Suppressor macrophage treated with lipopolysaccharide for 4 hours (primary cell): ENCODE results near the gene TMEM255A.
"Not testable (repeated sequence)": the region's sequence is repeated elsewhere in the genome, so short reads cannot be mapped to it uniquely, and the experiment has no call there.

Experiments
- DNase-seq: peaks from one replicate; pipeline ENCODE4 v3.0.0-alpha.2; 2020

The TMEM255A gene

DNA sequence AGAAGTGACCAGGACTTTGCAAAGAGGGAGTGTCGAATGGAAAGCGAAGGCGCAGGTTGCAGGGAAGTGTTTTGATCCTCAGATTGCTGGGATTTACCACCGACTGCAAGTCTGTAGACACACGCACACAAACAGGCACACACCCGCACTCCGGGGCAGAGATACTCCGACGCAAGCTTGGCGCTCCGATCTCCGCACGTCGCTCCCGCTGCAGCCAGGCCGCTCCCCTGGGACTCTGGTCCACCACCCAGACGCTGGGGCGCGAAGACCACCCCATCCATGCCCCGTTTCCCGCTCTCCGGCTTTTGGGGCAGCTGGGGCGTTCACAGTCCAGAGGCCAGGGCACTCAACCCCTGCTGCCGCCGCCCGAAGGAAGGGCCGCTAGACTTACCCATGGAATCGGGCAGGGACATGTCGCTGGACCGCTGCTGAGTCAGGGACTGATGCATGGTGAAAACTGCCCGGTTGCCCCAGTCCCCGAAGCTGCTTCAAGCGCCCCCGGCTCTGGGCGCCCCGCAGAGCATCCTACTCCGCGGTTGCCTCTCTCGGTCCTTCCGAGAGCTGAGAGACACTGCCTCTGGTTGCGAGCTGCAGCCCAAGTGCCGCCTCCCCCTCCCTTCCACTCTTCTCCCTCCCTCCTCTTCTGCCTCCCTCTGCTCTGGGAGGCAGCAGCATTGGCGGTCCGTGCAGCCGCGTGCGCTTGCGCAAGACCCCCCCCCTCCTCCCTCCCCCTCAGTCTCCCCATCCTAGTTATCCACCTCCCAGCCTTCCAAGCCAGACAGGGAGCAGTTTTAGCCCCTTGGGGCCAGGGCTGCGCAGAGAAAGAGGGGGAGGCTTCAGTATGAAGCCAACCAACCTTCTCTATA lies at the start of gene TMEM255A:
Gene TMEM255A (minus strand): TSS at position 601 of the 866 bp plus-strand sequence. CDS start 152 bp downstream, at position 449.
- DNase-seq = no peak

DNA sequence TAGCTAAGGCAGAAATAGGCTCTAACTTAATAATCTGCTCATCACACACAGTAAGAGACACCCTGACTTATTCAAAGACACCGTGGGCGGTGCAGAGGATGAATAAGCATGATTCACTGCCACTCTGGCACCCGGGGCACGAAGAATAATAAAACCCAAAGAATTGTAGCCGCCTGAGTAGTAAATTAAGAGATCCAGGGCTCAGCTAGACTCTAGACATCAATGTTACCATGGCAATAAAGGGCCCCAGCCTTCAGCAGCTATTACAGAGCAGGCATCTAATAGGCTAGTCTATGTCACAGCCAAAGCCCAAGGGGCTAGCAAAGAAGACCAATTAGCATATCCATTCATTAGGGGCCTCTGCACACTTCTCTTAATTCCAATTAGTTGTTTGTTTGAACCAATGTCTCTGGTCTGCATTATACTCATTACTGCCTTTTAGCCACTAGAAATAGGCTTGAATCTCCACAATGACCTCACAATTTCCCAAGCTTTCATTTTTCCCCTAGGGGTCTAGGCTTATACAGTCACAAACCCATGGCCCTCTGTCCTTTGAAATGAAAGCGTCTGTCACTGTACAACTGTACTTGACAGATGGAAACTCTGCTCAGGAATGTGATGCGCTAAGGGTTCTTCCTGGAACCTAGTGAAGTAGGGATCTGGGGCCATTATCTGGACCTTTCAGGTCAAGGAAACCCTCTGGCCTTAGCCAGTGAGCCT lies 47.6 kb upstream of the TMEM255A start:
- DNase-seq = peak; percentile 32

DNA sequence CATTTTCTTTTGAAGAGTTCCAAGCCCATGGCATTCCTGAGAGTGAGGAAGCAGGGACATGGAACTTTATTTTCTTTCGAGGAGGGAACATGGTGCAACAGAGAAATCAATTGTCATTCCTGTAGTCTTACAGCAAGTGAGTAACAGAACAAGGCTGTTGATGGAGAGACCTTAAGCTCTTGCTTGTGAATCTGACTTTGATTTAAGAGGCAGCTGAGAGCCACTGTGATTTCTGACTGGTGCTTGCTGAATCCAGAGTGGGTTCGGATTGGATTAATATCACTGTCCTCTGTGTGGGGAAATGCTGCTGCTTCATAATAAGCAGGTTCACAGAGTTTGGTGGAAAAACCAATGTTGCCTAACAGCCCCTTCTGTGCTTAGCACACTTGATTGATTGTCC lies 45.9 kb upstream of the TMEM255A start:
- DNase-seq = no peak

DNA sequence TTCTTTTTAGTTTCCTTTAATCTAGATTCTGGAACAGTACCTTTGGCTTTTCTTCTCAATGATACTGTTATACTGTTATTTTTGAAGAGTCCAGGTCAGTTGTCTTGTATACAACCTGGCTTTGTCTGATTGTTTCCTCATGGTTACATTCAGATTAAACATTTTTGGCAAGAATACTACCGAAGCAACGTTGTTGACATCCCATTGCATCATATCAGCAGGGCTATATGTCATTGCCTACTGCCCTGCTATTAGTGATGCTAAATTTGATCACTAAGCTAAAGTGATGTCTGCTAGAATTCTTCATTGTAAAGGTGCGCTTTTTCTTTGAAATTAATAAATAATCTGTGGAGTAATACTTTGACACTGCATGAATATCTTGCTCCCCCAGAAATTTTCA lies 44.8 kb upstream of the TMEM255A start:
- DNase-seq = no peak

DNA sequence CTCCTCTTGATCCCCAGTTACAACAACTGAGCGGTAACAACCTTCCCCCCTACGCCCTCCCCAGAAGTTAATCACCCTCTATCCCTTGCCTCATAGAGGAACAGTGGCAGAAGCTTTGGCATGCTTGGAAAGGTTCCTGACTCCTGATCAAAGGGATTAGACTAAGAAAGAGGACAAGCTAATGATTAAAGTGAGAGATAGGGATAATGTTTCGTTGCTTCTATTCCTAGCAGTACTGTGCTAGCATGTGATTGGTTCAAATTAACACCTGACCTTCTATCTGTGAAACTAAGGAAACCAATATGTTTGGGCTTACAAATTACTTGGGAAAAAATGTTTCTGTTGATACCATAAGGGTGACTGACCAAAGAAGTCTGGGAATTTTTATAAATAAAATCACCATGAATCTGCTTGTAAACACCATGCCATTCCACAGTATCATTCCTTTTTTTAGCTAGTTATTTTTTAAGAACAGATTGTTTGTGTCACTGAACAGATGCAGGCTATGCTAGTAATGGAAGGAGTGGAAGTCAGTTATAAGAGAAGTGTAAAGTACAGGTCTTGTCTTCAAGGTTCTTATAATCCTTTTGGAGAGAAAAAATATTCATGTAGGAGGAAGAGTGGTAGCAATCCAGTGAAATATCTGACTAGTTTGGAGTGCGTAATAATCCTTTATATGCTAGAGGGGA lies 39.3 kb upstream of the TMEM255A start:
- DNase-seq = no peak

DNA sequence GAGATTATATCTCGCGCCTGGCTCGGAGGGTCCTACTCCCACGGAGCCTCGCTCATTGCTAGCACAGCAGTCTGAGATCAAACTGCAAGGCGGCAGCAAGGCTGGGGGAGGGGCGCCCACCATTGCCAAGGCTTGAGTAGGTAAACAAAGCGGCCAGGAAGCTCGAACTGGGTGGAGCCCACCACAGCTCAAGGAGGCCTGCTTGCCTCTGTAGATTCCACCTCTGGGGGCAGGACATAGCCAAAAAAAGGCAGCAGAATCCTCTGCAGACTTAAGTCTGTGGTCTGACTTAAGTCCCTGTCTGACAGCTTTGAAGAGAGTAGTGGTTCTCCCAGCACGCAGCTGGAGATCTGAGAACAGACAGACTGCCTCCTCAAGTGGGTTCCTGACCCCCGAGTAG lies 33.3 kb upstream of the TMEM255A start:
- not testable (repeated sequence) for DNase-seq

DNA sequence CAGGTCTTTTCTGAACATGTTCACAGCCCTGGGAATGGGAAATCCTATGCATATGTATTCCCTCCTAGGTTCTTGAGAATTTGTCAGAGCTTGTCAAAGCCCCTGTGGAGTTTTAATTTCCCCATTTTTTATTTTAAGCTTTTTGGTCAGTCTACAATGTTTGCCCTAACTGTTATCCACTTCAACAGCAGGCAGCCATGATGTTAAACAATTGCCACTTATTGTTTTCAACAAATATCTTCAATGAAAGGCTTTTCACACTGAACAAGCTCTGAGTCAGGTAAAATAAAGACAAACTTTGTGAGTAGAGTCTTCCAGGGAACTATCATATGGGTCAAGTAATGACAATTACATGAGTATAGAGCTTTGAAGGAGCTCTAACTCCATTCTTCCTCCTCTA lies 25.6 kb upstream of the TMEM255A start:
- DNase-seq = no peak

DNA sequence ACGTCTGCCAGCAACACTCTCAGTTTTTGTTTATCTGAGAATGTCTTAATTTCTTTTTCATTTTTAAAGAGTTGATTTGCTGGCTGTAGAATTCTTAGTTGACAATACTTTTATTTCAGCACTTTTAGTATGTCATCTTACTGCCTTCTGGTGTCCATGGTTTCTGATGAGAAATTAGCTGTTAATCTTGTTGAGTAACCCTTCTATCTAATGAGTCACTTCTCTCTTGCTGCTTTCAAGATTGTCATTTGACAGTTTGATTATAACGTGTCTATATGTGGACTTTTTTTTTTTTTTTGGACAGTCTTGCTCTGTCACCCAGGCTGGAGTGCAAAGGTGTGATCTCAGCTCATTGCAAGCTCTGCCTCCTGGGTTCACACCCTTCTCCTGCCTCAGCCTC lies 24.0 kb upstream of the TMEM255A start:
- peak; percentile 31 for DNase-seq

DNA sequence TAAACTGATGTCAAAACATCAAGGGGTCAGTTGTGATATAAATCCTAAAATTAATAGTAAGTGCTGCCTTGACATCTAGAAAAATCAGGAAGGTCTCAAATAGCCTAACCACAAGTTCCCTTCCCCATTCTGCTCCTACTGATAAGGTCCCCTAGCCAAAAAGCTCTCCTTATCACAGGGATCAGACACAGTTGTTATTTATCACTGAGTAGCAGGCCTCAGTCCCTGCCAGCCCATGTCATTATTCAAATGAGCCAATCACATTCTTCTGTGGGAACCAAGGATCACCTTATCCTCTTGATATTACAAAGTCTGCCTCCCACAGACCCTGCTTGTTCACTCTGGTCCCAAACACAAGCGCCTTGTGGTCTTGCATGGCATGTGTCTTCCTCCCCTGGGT lies 23.3 kb upstream of the TMEM255A start:
- no peak for DNase-seq

DNA sequence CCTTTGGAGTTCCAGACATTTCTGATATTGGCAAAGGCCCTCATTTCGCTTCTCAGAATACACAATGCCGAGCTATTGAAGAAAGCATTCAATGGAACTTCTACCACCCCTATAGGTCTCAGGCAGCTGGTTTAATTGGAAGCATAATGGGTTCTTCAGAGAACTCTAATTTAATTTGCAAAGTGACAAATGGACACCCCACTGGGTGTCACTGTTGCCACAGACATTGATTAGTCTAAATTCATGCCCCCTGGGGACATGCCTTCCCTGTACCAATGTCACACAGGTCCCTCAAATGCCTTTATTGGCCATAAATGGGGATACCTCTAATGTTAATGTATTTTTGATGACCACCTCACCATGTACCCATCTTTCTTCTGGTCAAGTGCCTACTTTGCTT lies 22.9 kb upstream of the TMEM255A start:
- DNase-seq = no peak

DNA sequence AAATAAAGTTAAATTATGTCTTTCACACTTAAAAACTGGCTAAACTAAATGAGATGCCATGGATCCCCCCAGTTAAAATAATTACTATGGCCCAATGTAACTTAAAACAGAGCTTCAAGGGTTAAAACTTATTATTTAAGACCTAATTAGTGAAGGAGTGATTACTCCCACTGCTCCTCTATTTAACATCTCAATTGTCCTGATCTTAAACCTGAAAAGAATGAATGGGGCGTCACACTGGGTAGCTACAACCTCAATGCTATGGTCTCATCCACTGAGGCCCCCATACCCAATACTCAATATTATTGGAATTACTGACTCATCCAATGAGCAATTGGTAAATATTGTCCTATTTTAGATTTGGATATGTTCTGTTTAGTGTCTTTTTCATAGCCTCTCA lies 21.1 kb upstream of the TMEM255A start:
- no peak for DNase-seq

DNA sequence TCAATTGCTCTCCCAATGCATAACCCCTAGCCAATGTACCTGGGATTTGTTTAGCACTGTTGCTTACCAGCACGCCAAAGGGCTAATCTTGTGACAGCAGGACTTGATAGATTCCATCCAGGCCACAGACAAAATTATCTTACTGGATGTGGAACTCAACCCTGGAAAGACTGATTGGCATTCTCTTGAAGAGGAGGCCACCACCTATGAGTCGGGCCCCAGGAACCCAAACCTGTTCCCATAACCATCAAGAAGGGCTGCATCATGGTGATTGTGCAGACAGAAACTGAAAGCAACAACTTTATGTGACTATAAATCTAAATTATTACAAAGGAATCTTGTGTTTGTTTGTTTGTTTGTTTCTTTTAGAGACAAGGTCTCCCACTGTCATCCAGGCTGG lies 19.9 kb upstream of the TMEM255A start:
- DNase-seq = no peak

DNA sequence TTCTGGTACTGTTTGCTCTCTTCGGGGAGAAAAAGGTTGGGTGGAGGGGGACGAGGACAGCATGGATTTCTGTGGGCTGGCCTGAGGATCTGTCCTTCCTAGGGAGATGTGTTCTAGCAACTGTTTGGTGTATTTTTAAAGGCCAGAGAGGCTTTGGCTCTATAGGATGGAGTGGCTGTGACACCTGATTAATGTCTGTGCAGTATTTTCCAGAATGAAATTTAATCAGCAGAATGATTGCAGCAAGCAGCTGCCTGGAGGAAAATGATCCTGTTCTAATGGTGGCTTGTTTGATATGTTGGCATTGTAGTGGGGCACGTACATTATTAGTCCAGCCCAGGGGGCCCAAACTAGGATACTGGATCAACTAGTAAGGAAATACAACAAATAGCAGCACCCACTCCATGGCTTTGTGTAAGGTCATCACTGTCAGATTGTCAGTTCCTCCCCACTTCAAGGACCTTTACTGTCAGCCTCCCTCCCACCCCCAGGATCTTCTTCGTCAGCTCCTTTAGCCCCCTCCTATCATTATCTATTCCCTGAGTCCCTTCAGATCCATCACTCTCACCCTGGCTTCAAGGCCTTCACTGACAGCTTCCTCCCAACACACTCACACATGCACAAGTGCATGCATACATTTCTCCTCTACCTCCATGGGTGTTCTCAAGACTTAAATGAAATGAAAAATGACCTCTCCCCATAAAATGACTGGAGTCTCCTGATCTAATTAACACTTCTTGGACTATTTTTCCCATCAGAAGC lies 10.4 kb upstream of the TMEM255A start:
- no peak for DNase-seq

DNA sequence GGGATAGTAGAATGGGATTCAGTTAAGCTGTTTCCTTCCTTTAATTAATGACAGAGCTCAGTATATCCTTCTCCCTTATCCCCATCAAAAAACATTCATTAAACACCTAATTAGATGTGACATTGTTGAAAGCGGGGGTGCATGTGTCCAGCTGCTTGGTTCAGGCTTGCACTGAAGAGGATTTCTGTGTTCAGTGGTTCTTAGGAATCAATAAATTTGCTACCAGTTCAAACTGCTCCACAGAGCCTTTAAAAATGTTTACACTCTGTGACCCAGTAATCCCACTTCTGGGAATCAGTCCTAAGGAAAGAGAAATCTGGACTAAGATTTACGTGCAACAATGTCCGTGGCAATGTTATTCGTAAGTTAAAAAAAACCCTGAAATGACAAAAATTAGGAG lies 7.2 kb upstream of the TMEM255A start:
- DNase-seq = no peak

DNA sequence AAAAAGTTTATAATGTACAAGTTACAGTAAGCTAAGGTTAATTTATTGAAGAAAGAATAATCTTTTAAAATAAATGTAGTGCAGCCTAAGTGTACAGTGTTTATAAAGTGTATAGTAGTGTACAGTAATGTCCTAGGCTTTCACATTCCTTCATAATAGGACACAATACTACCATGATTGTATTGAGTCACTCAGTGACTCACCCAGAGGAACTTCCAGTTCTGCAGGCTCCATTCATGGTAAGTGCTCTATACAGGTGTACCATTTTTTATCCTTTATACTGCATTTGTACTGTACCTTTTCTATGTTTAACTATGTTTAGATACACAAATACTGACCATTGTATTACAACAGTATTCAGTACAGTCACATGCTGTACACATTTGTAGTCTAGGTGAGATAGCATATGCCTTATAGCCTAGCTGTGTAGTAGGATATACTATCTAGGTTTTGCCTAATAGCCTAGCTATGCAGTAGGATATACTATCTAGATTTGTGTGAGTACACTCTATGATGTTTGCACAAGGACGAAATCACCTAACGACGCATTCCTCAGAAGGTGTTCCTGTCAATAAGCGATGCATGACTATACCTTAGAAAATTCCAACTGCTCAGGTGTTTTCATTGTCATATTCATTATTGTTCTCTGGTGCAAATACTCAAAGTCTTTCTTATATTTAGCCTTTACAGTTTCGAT lies 5.5 kb upstream of the TMEM255A start:
- DNase-seq = no peak

DNA sequence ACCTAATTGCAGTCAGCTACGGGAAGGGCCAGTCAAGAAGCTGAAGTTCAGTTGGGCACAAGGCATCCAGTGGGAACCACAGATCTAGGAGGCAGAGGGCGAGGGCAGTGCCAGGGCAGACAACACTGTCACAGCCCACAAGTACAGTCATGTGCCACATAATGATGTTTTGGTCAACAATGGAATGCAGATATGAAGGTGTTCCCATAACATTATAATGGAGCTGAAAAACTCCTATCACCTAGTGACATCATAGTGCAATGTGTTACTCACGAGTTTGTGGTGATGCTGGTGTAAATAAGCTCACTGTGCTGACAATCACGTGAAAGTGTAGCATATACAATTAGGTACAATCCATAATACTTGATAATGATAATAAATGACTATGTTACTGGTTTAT lies 4.5 kb upstream of the TMEM255A start:
- DNase-seq = no peak

DNA sequence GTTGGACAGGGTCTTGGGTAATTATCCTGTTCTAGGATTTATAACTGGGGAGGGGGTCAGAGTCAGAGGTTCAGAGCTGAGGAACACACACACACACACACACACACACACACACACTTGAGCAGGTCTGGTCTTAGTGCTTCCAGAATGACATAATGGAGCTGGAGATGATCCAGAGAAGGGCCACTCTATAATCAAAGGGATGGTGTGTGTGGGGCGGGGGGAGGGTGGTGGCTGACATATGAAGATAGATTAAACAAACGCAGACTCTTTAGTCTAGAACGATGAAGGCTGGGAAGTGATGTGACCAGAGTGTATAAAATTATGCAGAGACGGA lies 434 bp upstream of the TMEM255A start:
- DNase-seq = no peak

DNA sequence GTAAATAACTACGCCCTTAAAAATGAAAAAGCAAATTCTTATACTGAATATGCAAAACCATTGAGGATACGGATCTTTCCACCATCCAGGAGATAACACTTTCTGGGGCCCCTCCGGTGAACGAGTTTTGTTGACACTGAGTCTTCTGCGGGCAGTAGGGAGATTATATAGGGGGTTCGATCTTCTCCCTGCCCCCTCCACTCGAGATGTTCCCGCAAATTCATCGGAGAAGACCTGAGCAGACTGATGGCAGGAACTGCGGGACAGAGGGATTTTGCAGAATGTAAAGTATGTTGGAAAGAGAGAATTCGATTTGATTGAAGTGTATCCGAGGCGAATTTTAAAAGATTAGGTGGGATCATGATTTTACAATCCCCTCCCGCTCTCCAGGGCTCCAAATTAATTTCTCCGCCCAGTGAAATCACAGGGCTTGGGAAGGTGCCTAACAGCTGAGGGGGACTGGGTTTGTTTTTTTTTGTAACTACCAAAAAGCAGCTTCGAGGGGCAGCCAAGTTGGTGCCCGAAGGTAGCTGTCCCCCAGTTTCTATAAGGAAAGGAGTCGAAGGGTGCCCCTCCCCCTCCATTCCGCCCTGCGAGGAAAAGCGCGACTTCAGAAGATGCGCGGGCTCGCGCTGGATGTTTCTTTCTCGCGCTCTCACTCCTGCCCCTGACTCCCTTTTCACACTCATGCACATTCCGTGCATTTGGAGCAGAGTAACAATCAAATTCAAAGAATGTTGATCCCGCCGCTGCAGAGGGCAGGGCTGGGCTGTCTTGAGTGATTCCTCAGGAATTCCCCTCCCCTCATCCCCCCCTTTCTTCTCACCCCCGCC lies 1.2 kb downstream of the TMEM255A start:
- DNase-seq = no peak

DNA sequence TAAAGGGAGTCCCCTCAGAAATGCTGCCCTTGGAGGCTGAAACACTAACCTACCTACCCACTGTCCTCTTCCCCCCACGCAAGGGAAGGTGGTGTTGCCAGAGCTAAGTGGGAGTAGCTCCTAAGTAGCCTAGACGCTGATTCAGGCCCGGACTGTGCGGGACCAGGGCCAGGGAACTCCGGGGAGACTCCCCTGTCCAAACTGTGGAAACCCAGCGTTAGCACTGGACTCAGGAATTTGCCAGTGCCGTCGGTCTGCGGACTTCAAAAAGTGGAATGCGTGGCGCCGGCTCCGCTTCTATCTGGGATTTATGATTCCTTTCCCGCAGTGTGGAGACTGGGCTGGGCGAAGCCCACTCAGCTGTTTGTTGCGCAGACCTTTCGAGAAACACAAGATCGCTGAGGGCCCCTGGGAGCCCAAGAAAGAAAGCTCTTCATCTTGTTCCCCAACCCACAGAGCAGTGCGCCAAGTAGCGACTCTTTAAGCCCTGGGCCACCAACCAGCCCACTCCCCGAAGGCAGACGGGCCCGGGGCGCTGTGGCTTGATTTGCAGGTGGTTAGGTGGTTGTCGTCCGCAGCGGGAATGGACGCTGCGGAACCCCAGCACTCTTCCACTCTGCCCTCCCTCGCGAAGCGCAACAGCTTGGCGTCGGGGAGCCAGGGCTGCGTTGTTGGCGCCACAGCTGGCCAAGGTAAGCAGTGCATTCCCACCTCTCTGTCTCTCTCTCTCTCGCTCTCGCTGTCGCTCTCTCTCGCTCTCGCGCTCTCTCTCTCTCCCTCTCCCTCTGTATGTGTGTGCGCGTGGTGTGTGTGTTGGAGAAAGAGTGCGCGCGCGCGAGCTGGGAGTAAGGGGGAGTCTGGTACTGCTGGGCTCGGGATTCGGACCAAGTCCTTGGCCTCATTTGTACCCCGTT lies 2.0 kb downstream of the TMEM255A start:
- peak; percentile 45 for DNase-seq

DNA sequence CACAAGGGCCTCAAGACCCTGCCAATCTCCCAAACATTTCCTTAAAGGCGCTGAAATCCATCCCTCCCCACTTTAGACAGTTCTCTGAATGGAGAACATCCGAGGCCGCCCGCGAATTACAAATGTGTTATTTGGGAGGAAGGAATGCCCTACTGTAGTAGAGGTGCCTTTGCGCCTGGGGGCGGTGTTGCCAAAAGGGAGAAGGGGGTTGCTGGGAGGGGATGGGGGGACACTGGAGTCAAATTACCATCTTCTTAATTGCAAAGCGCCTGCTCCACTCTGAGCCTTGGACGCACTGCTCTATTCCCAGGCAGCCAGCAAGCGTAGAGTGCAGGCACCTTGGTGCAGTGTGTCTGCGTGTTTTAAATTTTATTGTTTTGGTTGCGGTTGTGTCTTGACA lies 2.7 kb downstream of the TMEM255A start:
- DNase-seq = no peak
